Peyer's patch (tissue), 4 donors: ENCODE results near the gene CRTAC1. TPM values are rescaled to one million over a fixed set of nuclear protein-coding genes. Genes with fewer than 3 reads are reported as not detected.
"Not testable (repeated sequence)": the region's sequence is repeated elsewhere in the genome, so short reads cannot be mapped to it uniquely, and the experiment has no call there.

Source experiments
- DNase-seq, 3 donors: peaks; one replicate each; pipeline ENCODE4 v3.0.0-alpha.2; 2017 to 2019
- H3K27ac ChIP-seq, 4 donors: fragments of 200-600 bp; sonication (generic); one replicate each; pipeline ENCODE4 v1.5.1; 2016 to 2019
- H3K27me3 ChIP-seq, 2 donors: fragments of 200-600 bp; sonication (generic); one replicate each; pipeline ENCODE4 v1.5.1; 2019
- H3K36me3 ChIP-seq, 3 donors: fragments of 200-600 bp; sonication (generic); one replicate each; pipeline ENCODE4 v1.5.1; 2016 to 2019
- H3K4me1 ChIP-seq, 4 donors: fragments of 200-600 bp; sonication (generic); one replicate each; pipeline ENCODE4 v1.5.1; 2016 to 2019
- H3K4me3 ChIP-seq, 4 donors: fragments of 200-600 bp; sonication (generic); 1 replicate in 3 of 4; 2 replicates in 1 of 4; pipeline ENCODE4 v1.5.1; 2016 to 2019; ENCODE audit warnings: mild to moderate bottlenecking in 1 of 4
- H3K9me3 ChIP-seq, 4 donors: fragments of 200-600 bp; sonication (generic); one replicate each; pipeline ENCODE4 v1.5.1; 2016 to 2019; ENCODE audit warnings: mild to moderate bottlenecking in 1 of 4
- POLR2A ChIP-seq, 2 donors: fragments of 450-650 bp; IDR thresholded peaks; one replicate each; pipeline ENCODE4 v1.5.1; 2017; ENCODE audit warnings: antibody characterized with exemption in 2 of 2, mild to moderate bottlenecking in 2 of 2, moderate library complexity in 2 of 2
- total RNA-seq, 4 donors: library from RNA; depleted of rRNA; stranded (reverse); fragments of >200 nt; gene quantifications; one replicate each; pipeline ENCODE4 v1.1.0, GENCODE V29; 2016
- TF ChIP-seq, protein P1 (sequence below), 6 experiments: fragments of 450-650 bp in 4 of 6; fragments of 200-600 bp in 2 of 6; sonication (generic) in 1 of 6; IDR thresholded peaks; one replicate each; pipeline ENCODE4 v1.5.1; 2017 to 2019; ENCODE audit warnings: antibody characterized with exemption in 6 of 6, mild to moderate bottlenecking in 3 of 6, moderate library complexity in 1 of 6

CRTAC1 gene
- total RNA-seq, 4 donors from 2014 or later = 0.53 TPM; not detected in 3

DNA sequence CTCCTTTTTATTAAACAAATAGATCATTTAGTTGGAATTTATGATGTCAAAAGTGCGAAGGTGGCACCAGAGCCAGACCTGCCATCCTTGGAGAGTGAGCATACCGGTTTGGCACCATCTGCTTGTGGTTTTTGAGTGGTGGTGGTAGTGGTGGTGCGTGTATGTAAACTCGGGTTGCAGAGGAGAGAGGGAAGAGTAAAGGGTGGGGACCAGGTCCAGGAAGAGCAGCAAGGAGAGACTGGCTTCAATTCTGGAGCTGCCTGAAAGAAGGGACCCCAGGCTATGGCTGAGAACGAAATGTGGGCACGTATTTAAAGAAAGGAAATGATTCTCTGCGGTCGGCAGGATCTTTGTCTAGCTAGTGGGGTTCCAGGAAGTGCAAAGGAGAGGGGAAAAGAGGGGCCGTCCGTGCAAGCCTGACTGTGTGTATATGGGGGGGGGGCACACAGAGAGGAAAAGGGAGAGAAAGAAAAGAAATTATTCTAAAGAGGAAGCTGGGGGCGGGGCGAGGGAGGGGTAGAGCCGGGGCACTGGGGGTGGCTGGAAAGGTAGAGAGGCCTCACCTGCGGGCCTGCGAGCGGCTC is 181.2 kb downstream of the CRTAC1 start:
- DNase-seq = peak in 1 of 3 donors; percentile 42
- Histone ChIP-seq H3K9me3 (no peaks in the 10 kb centered on the region), H3K27me3 (no peaks in the 10 kb centered on the region), H3K4me1 (peaks cover 0 to 10% (median 4%) of the 10 kb centered on the region in 4 donors), H3K36me3 (no peaks in the 10 kb centered on the region), H3K4me3 (peak overlapping the region; percentile 63 to 80 (median 72)), H3K27ac (peak overlapping the region in 3 of 4 donors; percentile 31 to 42 (median 42))
- TF ChIP-seq, protein P1, sequence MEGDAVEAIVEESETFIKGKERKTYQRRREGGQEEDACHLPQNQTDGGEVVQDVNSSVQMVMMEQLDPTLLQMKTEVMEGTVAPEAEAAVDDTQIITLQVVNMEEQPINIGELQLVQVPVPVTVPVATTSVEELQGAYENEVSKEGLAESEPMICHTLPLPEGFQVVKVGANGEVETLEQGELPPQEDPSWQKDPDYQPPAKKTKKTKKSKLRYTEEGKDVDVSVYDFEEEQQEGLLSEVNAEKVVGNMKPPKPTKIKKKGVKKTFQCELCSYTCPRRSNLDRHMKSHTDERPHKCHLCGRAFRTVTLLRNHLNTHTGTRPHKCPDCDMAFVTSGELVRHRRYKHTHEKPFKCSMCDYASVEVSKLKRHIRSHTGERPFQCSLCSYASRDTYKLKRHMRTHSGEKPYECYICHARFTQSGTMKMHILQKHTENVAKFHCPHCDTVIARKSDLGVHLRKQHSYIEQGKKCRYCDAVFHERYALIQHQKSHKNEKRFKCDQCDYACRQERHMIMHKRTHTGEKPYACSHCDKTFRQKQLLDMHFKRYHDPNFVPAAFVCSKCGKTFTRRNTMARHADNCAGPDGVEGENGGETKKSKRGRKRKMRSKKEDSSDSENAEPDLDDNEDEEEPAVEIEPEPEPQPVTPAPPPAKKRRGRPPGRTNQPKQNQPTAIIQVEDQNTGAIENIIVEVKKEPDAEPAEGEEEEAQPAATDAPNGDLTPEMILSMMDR (IDR thresholded peaks at IDR 0.05) = no peak
- no peak for TF ChIP-seq POLR2A (IDR thresholded peaks at IDR 0.05)

DNA sequence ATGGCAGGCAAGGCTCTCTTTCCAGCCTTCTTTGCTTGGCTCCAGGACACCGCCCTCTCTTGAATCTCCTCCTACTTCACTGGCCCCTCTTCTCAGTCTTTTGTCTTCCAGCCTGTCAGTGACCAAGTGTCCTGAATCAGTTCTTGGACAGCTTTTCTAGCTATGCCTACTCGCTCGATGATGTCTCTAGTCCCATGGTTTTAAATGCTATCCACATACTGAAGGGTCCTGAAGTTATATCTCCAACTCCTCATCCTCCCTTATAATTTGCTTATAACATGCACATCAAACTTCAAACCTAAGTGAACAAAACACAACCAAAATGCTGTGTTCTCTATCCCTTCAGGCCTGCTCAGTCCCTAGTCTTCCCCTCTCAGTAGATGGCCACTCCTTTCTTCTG is 185.7 kb downstream of the CRTAC1 start:
- Histone ChIP-seq H3K27me3 (no peaks in the 10 kb centered on the region), H3K4me3 (no peak overlapping the region), H3K4me1 (no peaks in the 10 kb centered on the region), H3K27ac (no peak overlapping the region), H3K36me3 (no peaks in the 10 kb centered on the region), H3K9me3 (no peaks in the 10 kb centered on the region)
- DNase-seq = no peak
- no peak for TF ChIP-seq POLR2A (IDR thresholded peaks at IDR 0.05)
- TF ChIP-seq, protein P1 (IDR thresholded peaks at IDR 0.05) = no peak

DNA sequence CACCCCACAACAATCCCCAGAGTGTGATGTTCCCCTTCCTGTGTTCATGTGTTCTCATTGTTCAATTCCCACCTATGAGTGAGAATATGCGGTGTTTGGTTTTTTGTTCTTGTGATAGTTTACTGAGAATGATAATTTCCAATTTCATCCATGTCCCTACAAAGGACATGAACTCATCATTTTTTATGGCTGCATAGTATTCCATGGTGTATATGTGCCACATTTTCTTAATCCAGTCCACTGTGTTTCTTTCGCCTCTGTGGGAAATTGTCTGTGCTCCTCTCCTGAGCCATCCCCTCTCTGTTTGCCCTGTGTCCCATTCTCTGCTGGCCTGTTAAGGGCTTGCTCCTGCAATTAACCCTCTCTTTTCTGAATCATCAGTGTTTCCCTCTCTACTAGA is 186.4 kb downstream of the CRTAC1 start:
- not testable (repeated sequence) for H3K4me3 ChIP-seq, H3K36me3 ChIP-seq, H3K27me3 ChIP-seq, H3K9me3 ChIP-seq, H3K4me1 ChIP-seq, H3K27ac ChIP-seq, DNase-seq

DNA sequence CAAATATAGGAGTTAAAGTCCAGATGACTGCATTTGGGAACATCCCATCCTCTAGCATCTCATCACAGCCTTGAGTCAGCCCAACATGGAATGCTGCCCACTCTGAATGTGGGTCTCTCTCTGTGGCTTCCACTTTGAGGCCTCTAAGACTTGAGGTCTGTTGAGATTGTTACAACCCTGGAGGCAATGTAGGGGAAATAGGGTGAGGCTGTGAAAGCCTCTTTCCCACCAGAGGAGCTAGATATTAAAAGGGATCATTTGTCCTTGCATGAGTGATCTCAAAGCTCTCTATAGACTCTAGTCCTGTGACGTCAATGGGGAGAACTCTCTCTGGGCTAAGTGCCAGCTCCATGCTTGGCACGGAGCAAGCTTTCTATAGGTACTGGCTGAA is 187.1 kb downstream of the CRTAC1 start:
- Histone ChIP-seq H3K36me3 (no peaks in the 10 kb centered on the region), H3K27ac (no peak overlapping the region), H3K4me3 (no peak overlapping the region), H3K4me1 (no peaks in the 10 kb centered on the region), H3K9me3 (no peaks in the 10 kb centered on the region), H3K27me3 (no peaks in the 10 kb centered on the region)
- no peak for TF ChIP-seq POLR2A (IDR thresholded peaks at IDR 0.05)
- TF ChIP-seq, protein P1 (IDR thresholded peaks at IDR 0.05) = no peak
- DNase-seq = no peak

DNA sequence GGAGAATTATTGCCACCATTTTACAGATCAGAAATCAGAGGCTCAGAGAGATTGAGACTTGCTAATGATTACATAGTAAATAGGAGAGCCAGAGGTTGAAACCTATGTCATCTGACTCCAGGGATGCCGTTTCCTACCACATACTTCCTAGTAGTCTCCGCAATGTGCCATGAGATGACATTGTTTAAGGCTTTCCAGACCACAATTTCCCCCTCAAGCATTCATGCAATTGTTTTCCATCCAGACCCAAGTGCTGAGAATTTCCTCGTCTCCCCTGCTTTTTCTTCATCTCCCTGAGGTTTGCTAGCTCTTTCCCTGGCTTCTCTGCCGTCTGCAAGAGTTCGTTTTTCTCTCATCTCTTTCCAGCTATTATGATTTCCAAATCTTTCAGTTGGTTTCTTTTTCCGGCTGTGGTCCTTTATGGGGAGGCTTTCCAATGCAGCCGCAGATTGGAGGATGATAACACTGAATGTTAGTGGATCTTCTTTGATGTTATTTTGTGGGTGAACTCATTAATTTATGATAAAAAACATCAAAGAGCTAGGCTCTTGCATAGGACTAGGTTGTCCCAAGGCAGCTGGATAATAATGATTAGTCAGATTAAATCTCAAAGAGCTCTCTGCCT is 187.7 kb downstream of the CRTAC1 start:
- H3K27ac ChIP-seq = no peak overlapping the region
- no peak for TF ChIP-seq POLR2A (IDR thresholded peaks at IDR 0.05)
- TF ChIP-seq, protein P1 (IDR thresholded peaks at IDR 0.05) = no peak
- H3K4me3 ChIP-seq = no peak overlapping the region
- no peaks in the 10 kb centered on the region for H3K4me1 ChIP-seq
- no peak for DNase-seq
- H3K27me3 ChIP-seq = no peaks in the 10 kb centered on the region
- no peaks in the 10 kb centered on the region for H3K9me3 ChIP-seq
- no peaks in the 10 kb centered on the region for H3K36me3 ChIP-seq

DNA sequence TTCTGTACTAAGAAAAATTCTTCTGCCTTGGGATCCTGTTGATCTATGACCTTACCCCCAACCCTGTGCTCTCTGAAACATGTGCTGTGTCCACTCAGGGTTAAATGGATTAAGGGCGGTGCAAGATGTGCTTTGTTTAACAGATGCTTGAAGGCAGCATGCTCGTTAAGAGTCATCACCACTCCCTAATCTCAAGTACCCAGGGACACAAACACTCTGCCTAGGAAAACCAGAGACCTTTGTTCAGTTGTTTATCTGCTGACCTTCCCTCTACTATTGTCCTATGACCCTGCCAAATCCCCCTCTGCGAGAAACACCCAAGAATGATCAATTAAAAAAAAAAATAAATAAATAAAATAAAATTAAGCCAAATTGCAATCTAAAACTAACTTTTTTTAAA is 188.3 kb downstream of the CRTAC1 start:
- not testable (repeated sequence) for H3K4me1 ChIP-seq, DNase-seq, H3K4me3 ChIP-seq

DNA sequence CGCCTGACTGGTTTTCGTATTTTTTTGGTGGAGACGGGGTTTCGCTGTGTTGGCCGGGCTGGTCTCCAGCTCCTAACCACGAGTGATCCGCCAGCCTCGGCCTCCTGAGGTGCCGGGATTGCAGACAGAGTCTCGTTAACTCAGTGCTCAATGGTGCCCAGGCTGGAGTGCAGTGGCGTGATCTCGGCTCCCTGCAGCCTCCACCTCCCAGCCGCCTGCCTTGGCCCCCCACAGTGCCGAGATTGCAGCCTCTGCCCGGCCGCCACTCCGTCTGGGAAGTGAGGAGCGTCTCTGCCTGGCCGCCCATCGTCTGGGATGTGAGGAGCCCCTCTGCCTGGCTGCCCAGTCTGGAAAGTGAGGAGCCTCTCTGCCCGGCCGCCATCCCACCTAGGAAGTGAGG is 189.3 kb downstream of the CRTAC1 start:
- not testable (repeated sequence) for H3K27ac ChIP-seq, H3K4me1 ChIP-seq, H3K4me3 ChIP-seq, H3K27me3 ChIP-seq, H3K9me3 ChIP-seq, DNase-seq, H3K36me3 ChIP-seq

More for the DNA sequence above, 188.3 kb downstream of the CRTAC1 start:
- not testable (repeated sequence) for H3K9me3 ChIP-seq, H3K27me3 ChIP-seq, H3K36me3 ChIP-seq, H3K27ac ChIP-seq
